HFFc6 (cell line): ENCODE results near the gene PSD2. TPM values are rescaled to one million over a fixed set of nuclear protein-coding genes. Genes with fewer than 3 reads are reported as not detected.

Experiments used
- DNase-seq: peaks from one replicate; pipeline ENCODE4 v3.0.0-alpha.2; 2018
- H3K27ac Mint-ChIP-seq: 2 replicates; pipeline ENCODE4 v1.8.0; 2020; ENCODE audit warnings: mild to moderate bottlenecking, mixed read lengths
- H3K27me3 Mint-ChIP-seq: 2 replicates; pipeline ENCODE4 v1.8.0; 2021; ENCODE audit warnings: mild to moderate bottlenecking, moderate library complexity, mixed read lengths; ENCODE audit not compliant: insufficient read depth
- H3K36me3 Mint-ChIP-seq: 2 replicates; pipeline ENCODE4 v1.8.0; 2021; ENCODE audit warnings: low read depth, mixed read lengths
- H3K4me1 Mint-ChIP-seq: 2 replicates; pipeline ENCODE4 v1.8.0; 2020; ENCODE audit warnings: low read depth, mixed read lengths
- H3K4me3 Mint-ChIP-seq: 2 replicates; pipeline ENCODE4 v1.8.0; 2020; ENCODE audit warnings: mild to moderate bottlenecking, moderate library complexity, mixed read lengths
- H3K9me3 Mint-ChIP-seq: 2 replicates; pipeline ENCODE4 v1.8.0; 2020; ENCODE audit warnings: mild to moderate bottlenecking, mixed read lengths
- CTCF ChIP-seq: fragments of 200-600 bp; sonication (generic); IDR thresholded peaks from 2 replicates; pipeline ENCODE4 v1.5.0; 2021; ENCODE audit warnings: antibody characterized with exemption, mild to moderate bottlenecking
- total RNA-seq, 6 experiments: library from RNA; stranded (reverse); fragmentation: NEBNext Ultra II Directional; extraction: Animal tissue kit (Norgen Biotek cat#: 25700); gene quantifications; 2 replicates in 1 of 6; 3 replicates in 5 of 6; pipeline ENCODE4 v1.2.3, GENCODE V29; 2021

PSD2 gene
- total RNA-seq, 6 experiments from 2014 or later = 0.02 to 0.14 (median 0.07) TPM; not detected in 1

DNA sequence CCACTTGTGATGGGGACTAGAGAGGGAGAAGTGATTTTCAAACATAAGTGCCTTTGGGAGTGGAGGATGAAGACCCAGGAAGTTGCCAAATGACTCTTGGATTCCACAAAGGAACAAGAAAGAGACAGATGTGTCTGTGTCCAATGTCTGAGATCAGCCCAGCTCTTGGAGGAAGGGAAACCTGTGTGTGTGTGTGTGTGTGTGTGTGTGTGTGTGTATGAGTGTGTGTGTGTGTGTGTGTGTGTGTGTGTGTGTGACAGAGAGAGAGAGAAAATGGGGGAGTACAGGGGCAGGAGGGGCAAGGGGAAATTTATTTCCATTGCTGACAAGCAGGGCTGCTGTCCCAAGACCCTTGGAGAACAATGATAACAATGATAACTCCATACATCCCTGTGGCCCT lies 72.0 kb downstream of the PSD2 start:
- no peak for TF ChIP-seq CTCF
- Mint-ChIP-seq H3K4me3 (no peak overlapping the region), H3K27ac (no peak overlapping the region), H3K4me1 (no peaks in the 10 kb centered on the region), H3K27me3 (peaks cover 30% of the 10 kb centered on the region), H3K36me3 (no peaks in the 10 kb centered on the region), H3K9me3 (no peaks in the 10 kb centered on the region)
- no peak for DNase-seq

DNA sequence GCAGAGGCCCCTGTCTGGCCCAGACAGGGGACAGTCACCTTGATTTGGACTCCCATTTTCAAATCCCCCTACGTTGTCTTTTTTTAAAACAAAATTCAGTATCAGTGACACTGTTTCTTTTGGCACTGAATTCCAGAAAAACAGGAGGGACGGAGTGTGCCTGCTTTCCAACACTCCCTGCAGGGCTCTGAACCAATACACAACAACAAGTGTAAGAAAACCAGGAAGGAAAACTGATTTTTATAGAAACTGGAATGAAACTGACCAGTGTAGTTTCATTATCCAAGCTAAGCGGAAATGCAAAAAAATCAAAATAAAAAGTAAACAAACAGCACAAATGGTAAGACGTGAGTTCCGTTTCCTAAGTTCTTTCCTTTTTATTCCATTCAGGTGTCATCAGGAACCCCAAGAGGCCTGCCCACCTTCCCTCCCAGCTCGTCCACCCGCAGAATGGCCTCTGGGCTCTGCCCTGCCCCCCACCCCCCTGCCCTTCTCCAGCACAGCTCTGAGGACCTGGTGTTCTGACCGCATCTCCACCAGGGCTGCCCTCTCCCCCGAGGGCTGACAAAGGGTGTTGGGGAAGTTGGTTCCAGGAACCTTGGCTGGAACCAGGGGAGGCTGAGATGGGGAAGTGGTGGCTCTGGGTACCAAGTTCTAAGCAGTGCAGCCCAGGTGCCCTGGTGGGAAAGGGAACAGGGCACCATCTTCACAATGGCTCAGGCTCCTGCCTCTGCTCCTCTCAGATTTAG lies 73.6 kb downstream of the PSD2 start:
- no peaks in the 10 kb centered on the region for H3K9me3 Mint-ChIP-seq
- no peak for DNase-seq
- H3K27ac Mint-ChIP-seq = no peak overlapping the region
- H3K27me3 Mint-ChIP-seq = peaks cover 41% of the 10 kb centered on the region
- no peak overlapping the region for H3K4me3 Mint-ChIP-seq
- H3K4me1 Mint-ChIP-seq = no peaks in the 10 kb centered on the region
- no peak for TF ChIP-seq CTCF
- no peaks in the 10 kb centered on the region for H3K36me3 Mint-ChIP-seq

DNA sequence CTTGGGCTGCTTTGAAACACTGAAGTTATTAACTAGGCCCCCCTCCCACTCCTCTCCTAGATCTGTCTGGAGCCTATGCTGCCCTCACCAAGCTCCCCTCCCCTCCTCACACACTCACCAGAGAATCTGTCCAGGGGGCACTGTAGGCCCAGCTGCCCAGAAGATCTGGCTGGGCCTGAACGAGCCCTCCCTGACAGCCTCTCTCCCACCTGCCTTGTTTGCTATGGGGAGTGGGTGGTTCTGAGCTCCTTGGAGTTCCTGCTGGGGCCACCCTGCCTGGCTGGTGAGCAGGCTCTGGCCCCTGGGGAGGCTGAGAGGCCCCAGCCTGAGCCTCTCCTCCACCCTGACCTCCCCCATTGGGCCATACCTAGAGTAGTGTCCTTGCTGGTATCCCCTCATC lies 75.1 kb downstream of the PSD2 start:
- no peak for TF ChIP-seq CTCF
- Mint-ChIP-seq H3K4me1 (no peaks in the 10 kb centered on the region), H3K4me3 (no peak overlapping the region), H3K36me3 (no peaks in the 10 kb centered on the region), H3K27me3 (peaks cover 44% of the 10 kb centered on the region), H3K27ac (no peak overlapping the region), H3K9me3 (peaks cover 2% of the 10 kb centered on the region; the same call in 1 of the 2 replicates)
- no peak for DNase-seq

DNA sequence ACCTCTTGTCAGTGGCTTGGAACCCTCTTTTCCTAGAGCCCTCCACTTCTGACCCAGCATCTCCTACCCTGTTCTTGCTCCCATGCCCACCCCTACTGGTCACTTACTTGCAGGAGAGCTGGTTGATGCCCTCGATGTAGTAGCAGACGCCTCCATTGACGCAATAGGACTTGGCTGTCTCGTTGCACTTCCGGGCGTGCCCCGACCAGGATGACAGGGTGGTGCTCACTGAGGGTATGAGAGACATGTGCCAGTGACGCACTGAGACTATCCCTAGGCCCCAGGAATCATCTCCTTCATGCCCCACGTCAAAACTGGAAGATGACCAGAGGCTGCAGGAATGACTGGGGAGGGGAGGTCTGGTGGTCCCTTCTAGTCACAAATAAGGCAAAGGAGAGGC lies 76.0 kb downstream of the PSD2 start:
- Mint-ChIP-seq H3K36me3 (no peaks in the 10 kb centered on the region), H3K27ac (no peak overlapping the region), H3K4me3 (no peak overlapping the region), H3K27me3 (peaks cover 44% of the 10 kb centered on the region), H3K9me3 (peaks cover 7% of the 10 kb centered on the region; the same call in 1 of the 2 replicates), H3K4me1 (no peaks in the 10 kb centered on the region)
- TF ChIP-seq CTCF = no peak
- DNase-seq = no peak

- Mint-ChIP-seq H3K4me3 (no peak overlapping the region), H3K27me3 (peaks cover 44% of the 10 kb centered on the region), H3K27ac (no peak overlapping the region), H3K9me3 (peaks cover 7% of the 10 kb centered on the region; the same call in 1 of the 2 replicates), H3K4me1 (no peaks in the 10 kb centered on the region), H3K36me3 (no peaks in the 10 kb centered on the region)
- peak; percentile 30; the same call in 1 of the 2 replicates for TF ChIP-seq CTCF
- no peak for DNase-seq
These were observed 76.6 kb downstream of the PSD2 start for GRCh38 chr5:139872052-139872766.
